GM18502 (cell line): ENCODE data around the gene RBMS3.
"Not testable (repeated sequence)": the region's sequence is repeated elsewhere in the genome, so short reads cannot be mapped to it uniquely, and the experiment has no call there.

Source experiments
- ATAC-seq: cut with Tn5 transposase; IDR thresholded peaks from one replicate; pipeline ENCODE4 v1.9.1; 2021; ENCODE audit warnings: mild to moderate bottlenecking; ENCODE audit not compliant: unreplicated experiment, poor library complexity

The RBMS3 gene

GRCh38 chr3:30012941-30013543 is 732.2 kb downstream of the RBMS3 start:
- no peak for ATAC-seq

GRCh38 chr3:30017901-30018300 is 737.0 kb downstream of the RBMS3 start:
- no peak for ATAC-seq

GRCh38 chr3:30020380-30020779 is 739.5 kb downstream of the RBMS3 start:
- no peak for ATAC-seq

- no peak for ATAC-seq
Observed at GRCh38 chr3:30024466-30024865, 743.6 kb downstream of the RBMS3 start.

- ATAC-seq = no peak
Observed at GRCh38 chr3:30026851-30027250, 746.0 kb downstream of the RBMS3 start.

- ATAC-seq = no peak
Observed at GRCh38 chr3:30034246-30034991, 753.5 kb downstream of the RBMS3 start.

GRCh38 chr3:30035935-30036567 is 755.2 kb downstream of the RBMS3 start:
- no peak for ATAC-seq

- no peak for ATAC-seq
Observed at GRCh38 chr3:30040126-30040525, 759.3 kb downstream of the RBMS3 start.

GRCh38 chr3:30041481-30041880 is 760.6 kb downstream of the RBMS3 start:
- ATAC-seq = not testable (repeated sequence)

- no peak for ATAC-seq
Observed at GRCh38 chr3:30042274-30042859, 761.5 kb downstream of the RBMS3 start.

GRCh38 chr3:30042916-30043555 is 762.2 kb downstream of the RBMS3 start:
- ATAC-seq = no peak

- ATAC-seq = no peak
Observed at GRCh38 chr3:30044515-30044914, 763.6 kb downstream of the RBMS3 start.

GRCh38 chr3:30048431-30048830 is 767.6 kb downstream of the RBMS3 start:
- no peak for ATAC-seq

GRCh38 chr3:30050116-30050515 is 769.2 kb downstream of the RBMS3 start:
- not testable (repeated sequence) for ATAC-seq

GRCh38 chr3:30059240-30059639 is 778.4 kb downstream of the RBMS3 start:
- ATAC-seq = no peak
